GM21423 (cell line): ENCODE data around the gene BAIAP2.
"Not testable (repeated sequence)": the region's sequence is repeated elsewhere in the genome, so short reads cannot be mapped to it uniquely, and the experiment has no call there.

Source experiments
- ATAC-seq: cut with Tn5 transposase; IDR thresholded peaks from one replicate; pipeline ENCODE4 v1.9.1; 2021; ENCODE audit warnings: mild to moderate bottlenecking, moderate library complexity; ENCODE audit not compliant: unreplicated experiment

Gene BAIAP2

DNA sequence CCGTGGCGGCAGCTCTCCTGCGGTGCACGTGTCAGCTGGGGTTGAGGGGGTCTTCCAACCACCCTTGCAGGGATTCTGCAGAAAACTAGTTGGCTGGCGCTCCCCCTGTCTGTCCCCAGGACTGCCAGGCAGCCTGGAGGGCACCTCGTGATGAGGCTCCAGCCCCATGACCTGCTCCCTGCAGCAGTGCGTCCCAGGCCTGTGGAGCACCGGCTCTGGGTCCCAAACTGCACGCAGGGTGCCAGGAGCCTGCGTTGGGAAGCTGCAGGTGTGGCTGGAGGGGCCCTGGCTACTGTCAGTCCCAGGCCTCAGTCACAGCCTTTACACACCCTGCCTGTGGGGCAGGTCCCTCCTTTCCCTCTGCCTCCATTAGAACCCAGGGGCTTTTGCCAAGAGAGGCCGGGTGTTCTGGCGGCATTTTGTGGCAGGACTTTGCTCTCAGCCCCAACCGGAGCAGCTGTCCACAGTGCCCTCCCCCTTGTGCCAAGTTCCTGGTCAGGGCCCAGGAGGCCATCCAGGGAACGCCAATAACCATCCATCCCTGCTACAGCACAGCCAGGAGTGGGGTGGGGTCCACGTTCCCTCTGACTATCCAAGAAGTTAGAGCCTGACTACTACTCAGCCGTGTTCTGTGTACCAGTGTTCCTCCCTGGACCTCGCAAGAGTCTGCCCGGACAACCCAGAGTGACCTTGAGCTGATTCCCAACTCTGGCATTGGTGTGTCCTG lies 34.2 kb upstream of the BAIAP2 start:
- ATAC-seq = no peak

DNA sequence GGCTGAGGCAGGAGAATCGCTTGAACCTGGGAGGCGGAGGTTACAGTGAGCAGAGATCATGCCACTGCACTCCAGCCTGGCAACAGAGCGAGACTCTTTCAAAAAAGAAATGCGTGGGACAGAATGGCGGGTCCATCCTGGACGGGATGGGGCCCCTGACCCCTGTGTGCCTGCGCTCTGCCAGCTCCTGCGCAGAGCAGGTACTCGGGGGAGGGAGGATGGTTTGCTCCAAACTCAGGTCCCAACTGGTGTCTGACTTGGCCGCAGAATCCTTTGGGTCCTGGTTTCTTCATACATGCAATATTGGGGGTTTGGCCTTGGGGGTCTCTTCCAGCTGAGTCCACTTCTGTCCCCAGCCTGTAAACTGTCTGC lies 33.0 kb upstream of the BAIAP2 start:
- no peak for ATAC-seq

DNA sequence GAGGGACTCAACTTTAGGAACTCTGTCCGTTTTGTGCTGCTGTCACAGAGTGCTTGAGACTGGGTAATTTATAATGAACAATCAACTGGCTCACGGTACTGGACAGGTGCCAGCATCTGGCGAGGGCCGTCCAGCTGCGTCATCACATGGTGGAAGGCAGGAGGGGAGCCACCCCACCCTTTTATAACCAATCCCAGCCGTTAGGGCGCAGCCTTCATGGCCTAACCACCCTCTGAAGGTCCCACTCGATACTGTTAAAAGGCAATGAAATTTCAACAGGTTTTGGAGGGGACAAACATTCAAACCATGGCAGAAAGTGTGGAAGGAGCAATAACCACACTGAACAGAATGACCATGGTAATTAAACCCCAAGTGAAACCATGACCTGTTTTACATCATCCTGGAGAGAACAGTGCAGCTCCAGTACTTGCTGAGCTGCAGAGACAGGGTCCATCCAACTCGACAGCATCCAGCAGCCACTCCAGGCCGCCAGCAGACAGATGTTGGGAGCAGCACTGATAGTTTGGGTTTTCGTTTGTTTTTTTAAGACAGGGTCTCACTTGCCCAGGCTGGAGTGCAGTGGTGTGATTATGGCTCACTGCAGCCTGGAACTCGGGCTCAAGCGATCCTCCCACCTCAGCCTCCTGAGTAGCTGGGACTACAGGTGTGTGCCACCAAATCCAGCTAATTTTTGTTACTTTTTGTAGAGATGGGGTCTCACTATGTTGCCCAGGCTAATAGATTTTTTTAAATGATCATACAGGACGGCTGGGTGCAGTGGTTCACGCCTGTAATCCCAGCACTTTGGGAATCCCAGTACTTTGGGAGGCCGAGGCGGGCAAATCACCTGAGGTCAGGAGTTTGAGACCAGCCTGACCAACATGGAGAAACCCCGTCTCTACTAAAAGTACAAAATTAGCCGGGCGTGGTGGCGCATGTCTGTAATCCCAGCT lies 32.3 kb upstream of the BAIAP2 start:
- no peak for ATAC-seq

DNA sequence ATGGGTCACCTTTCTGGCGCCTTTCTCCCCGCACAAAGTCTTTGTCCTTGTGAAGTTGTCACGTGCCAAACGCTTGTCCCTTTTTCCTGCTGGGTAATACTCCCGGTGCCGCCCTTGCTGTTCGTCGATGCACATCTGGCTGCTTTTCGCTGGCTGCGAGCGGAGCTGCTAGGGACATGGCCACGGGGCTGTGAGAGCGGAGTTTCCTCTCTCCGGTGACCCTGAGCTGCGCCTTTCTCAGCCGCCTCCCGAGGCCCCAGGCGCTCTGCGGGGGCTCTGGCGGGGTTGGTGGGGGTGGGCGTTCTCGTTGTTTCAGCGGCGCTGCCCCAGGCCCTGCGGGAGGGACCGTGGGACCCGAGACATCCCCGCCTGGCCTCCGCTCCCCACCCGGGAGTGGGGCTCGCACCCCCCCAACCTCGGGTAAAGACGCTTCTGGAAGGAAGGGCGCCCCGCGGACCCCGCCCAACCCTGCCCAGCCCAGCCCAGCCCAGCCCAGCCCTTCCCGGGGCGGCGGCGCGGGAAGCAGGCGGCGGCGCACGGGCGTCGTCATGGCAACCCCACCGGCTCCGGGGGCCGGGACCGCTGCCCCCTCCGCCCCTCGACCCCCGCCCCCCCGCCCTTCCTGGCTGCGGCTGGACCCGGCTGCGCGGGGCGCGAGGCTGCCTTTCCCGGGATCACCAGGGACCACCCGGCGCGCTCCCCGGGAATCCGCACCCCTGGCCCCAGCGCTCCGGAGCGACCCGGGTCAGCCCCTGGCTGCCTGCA lies 31.1 kb upstream of the BAIAP2 start:
- no peak for ATAC-seq

DNA sequence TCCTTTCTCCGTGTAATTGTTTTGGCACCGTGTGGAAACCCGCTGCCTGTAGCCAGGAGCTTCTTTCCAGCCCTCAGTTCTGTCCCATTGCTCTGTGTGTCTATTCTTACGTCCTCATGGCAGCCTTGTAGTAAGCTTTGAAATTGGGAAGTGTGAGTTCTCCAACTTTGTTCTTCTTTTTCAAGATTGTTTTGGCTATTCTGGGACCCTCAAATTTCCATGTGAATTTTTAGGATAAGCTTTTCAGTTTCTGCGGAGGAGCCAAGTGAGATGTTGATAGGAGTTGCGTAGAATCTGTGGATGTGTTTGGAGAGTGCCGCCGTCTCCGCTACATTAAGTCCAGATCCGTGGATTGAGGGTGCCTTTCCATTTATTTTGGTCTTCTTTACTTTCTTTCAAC lies 28.1 kb upstream of the BAIAP2 start:
- no peak for ATAC-seq

DNA sequence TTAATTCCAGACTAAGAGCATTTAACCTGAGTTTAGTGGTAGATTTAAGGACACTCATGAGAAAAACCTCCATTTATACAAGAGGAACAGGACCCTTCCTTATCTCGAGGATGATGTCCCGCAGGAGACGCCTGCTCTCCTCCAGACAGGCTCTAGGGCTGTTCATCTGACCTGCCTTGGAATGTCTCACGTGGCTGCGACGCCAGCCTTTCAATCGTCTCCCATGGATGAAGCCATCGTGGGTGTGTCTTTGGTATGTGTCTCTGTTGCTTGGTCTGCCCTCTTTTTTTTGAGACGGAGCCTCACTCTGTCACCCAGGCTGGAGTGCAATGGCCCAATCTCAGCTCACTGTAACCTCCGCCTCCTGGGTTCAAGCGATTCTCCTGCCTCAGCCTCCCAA lies 26.8 kb upstream of the BAIAP2 start:
- ATAC-seq = no peak

DNA sequence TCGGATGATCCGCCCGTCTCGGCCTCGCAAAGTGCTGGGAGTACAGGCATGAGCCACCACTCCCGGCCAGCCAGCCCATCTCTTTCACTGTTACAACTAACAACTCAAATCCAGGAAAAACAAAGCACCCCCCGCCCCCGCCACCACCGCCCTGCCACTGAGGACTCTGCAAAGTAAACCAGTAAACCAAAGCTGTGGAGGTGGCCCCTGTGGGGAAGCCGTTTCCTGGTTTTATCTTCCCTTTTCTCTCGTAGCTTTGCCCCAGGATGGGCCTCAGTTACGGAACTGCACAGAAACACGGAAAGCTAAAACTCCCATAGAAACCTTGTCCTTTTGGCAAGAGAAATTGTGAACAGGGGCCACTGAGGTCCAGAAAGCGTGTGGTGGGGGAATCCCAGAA lies 25.8 kb upstream of the BAIAP2 start:
- no peak for ATAC-seq

DNA sequence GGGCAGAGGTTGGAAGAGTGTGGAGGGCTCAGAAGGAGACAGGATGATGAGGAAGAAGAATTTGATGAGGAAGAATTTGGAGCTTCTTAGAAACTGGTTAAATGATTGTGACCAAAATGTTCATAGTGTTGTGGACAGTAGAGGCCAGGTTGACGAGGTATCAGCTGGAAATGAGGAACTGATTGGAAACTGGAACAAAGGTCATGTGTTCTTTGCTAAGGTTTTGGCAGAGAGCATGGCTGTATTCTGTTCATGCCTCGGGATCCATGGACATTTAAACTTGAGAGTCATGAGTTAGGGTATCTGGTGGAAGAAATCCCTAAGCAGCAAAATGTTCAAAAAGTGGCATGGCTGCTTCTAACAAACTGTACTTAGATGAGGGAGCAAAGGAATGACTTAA lies 24.0 kb upstream of the BAIAP2 start:
- no peak for ATAC-seq

DNA sequence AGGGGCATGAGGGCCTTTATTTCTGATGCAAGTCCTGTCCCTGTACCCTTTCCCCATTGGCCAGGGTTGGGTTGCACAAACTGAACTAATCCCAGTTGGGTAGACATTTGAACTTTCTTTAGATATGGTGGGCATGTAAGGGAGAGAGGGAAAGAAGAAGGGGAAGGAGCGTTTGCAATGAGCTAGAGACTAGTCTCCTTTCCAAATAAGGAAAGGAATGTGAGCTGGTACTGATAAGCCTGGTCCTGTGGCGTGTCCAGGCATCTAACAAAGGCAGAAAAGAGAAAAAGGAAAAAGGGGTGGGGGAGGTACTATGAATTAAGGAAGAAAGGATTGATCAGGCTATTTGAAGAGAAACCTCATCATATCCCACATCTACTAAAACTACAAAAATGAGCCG lies 23.0 kb upstream of the BAIAP2 start:
- no peak for ATAC-seq

DNA sequence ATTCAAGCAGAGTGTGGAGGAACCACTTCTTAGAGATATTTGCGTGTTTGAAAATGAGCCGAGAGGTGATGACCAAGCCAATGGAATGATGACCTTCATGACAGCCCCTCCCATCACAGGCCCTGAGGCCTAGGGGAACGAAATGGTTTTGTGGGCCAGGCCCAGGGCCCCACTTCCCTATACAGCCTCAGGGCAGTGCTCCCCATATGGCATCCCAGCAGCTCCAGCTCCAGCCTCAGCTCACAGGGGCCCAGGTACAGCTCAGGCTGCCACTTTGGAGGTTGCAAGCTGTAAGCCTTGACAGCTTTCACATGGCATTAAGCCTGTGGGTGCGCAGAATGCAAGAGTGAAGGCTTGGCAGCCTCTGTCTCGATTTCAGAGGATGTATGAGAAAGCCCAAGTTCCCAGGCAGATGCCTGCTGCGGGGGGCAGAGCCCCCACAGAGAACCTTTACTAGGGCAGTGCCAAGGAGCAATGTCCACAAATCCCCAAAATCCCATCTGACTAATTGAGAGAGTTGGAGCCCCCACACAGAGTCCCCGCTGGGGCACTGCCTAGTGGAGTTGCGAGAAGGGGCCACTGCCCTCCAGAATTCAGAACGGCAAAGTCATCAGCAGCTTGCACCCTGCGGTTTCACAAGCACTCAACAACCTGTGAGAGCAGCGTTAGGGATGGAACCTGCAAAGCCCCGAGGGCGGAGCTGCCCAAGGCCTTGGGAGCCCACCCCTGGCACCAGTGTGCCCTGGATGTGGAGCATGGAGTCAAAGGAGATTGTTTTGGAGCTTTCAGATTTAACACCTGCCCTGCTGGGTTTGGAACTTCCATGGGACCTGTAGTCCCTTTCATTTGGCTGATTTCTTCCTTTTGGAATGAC lies 22.1 kb upstream of the BAIAP2 start:
- ATAC-seq = no peak

DNA sequence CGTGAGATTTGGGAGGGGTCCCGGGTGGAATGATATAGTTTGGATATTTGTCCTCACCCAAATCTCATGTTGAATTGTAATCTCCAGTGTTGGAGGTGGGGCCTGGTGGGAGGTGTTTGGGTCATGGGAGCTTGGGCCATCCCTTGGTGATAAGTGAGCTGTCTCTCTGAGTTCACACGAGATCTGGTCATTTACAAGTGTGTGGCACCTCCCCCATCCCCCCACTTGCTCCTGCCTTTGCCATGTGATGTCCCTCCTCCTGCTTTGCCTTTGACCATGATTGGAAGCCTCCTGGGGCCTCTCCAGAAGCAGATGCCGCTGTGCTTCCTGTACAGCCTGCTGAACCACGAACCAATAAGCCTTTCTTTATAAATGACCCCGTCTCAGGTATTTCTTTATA lies 21.3 kb upstream of the BAIAP2 start:
- no peak for ATAC-seq

DNA sequence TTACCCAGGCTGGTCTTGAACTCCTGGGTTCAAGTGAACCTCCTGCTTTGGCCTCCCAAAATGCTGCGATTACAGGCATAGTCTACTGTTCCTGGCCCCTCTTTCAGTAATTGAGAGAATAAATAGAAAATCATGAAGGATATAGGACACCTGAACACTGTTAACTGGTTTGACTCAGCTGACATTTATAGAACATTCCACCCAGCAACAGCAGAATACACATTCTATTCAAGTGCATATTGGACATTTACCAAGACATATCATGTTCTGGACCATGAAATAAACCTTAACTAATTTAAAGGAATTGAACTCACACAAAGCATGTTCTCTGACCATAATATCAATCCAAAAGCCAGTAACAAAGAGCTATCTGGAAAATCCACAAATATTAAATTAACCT lies 19.8 kb upstream of the BAIAP2 start:
- no peak for ATAC-seq

DNA sequence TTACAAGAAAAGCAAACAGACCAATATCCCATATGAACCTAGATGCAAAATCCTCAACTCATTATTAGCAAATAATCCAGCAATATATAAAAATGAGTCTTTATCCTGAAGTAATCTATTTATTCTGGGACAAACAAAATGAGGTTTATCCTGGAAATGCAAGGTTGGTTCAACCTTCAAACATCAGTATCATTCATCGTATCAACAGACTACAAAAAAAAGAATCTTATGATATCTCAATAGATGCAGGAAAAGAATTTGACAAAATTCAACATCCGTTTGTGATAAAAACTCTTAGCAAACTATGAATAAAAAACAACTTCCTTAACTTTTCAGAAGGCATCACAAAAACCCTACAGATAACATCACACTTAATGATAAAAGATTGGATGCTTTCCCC lies 18.4 kb upstream of the BAIAP2 start:
- no peak for ATAC-seq

DNA sequence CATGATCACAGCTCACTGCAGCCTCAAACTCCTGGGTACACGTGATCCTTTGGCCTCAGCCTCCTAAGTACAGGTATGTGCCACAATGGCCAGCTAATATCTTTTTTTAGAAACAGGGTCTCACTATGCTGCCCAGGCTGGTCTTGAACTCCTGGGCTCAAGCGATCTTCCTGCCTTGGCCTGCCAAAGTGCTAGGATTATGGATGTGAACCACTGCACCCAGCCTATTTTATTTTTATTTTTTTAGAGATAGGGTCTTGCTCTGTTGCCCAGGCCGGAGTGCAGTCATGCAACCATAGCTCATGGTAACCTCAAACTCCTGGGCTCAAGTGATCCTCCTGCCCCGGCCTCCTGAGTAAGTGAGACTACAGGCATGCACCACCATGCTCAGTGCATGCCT lies 17.6 kb upstream of the BAIAP2 start:
- ATAC-seq = not testable (repeated sequence)

DNA sequence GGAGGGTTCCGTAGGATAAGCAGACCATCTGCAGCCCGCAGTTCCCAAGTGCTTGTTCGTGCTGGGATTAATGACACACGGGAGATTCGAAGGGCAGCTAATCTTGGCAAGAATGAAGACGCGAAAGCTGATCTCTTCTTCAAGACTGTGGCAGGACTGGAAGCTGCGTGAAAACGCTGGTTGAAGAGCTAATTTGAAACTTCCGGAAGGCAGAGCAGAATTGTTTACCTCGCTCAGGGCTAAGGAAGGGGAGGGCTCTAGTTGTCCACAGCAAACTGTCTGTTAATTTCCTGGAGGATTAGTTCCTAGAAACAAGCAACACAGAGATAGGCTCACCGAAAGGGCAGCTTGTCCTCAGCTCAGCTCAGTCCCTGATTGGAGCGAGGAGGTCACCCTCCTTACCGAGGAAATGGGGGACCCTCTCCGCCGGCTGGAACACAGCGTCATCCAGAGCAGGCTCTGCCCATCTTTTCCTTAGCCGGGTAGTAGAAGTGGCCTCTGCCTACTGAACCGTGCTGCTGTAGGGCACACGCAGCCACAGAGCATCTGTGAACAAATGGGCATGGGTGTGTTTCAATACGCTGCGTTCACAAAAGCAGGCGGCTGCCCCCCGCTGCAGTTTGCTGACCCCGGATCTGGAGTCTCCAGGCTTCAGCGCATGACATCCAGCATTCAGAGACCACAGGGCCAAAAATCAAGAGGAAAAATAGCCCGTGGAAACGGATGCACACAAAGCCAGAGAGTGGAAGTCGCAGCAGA lies 16.7 kb upstream of the BAIAP2 start:
- ATAC-seq = no peak

DNA sequence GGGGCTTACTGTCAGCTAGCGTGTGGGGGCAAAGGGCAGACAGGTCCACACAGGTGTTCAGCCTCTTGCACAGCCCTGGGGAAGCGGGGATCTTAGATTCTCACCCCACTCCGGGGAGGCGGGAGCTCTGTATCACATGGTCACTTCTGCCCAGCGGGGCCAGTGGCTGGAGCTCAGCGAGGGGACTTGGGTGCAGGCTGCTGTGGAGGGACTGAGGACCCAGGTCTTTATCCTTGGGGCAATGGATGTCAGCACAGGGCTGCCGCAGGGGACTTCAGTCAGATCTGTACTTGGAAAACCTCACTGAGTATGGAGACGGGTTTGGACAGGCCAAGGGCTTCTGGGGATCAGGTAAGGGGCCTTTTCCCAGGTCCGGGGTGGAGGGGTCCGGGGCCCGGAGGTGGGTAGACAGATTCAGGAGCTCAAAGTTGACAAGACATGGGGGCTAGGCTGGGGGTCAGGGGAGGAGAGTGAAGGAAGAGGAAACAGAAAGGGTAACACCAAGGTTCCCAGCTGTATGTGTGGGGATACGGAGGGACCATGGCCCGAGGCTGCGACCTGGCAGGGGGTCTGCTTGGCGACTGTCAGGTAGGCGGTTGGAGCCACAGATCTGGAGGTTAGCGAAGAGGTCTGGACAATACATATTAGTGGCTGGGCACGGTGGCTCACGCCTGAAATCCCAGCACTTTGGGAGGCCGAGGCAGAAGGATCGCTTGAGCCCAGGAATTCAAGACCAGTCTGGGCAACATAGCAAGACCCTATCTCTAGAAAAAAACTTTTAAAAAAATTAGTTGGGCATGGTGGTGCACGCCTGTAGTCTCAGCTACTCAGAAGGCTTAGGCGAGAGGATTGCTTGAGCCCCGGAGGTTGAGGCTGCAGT lies 15.1 kb upstream of the BAIAP2 start:
- no peak for ATAC-seq

DNA sequence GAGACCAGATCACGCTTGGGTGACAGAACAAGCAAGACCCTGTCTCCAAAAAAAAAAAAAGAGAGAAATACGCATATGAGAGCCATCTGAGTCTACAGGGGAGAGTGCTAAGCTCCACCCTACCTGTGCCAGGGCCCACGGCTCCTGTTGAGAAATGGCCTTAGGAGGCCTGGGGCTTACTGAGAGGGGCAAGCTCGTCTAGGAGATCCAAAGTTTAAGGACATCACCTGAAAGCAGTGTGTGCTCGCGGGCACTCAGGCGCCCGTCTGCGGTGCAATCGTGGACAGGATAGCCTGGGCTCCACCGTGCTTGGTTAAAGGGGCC lies 14.5 kb upstream of the BAIAP2 start:
- no peak for ATAC-seq

DNA sequence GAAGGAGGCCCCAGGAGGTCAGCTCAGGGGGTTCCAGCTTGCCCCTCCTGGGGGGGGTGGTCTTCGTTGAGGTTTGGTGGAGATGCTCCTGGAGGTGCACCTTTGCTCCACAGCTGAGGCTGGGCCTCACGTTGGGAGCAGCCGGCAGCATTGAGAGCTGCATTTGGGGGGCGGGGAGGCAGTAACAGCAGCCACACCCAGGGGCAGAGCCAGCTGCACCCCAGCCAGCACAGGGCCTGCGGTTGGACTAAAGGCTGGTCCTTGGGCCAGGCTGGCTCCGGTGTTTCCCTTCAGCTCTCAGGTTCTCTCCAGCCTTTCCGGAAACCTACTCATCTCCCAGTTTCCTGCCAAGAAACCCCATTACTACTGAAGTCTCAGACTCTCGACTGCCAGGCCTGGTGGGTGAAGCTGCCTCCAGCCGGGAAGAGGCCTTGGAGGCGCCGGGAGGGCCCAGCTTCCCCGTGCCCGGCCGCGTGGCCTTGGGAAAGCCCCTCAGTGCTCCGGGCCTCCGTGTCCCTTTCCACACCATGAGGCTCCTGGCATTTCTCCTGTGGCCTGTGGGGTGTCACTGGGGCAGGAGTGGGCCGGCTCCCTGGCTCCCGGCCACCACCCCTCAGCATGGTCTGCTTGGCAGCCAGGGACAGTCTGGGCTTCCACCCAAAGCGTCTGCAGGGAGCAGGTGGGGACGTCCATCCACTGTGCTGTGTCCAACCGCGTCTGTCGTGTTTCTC lies 14.0 kb upstream of the BAIAP2 start:
- no peak for ATAC-seq
